Activated gamma-delta T cell (primary cell): ENCODE data around the gene RPA1.

ENCODE experiments used
- DNase-seq: peaks from one replicate; lab custom pipeline; 2025; lab: John Stamatoyannopoulos, UW

RPA1 gene

GRCh38 chr17:1908699-1909309, 79.0 kb downstream of the RPA1 start:
- no peak for DNase-seq

- DNase-seq: no peak
These were observed 80.2 kb downstream of the RPA1 start for GRCh38 chr17:1909985-1910384.

GRCh38 chr17:1912146-1912545, 82.3 kb downstream of the RPA1 start:
- no peak for DNase-seq

GRCh38 chr17:1913702-1914101, 83.9 kb downstream of the RPA1 start:
- DNase-seq: no peak

- DNase-seq: no peak
These were observed 84.9 kb downstream of the RPA1 start for GRCh38 chr17:1914661-1915083.

- DNase-seq: no peak
These were observed 86.1 kb downstream of the RPA1 start for GRCh38 chr17:1915889-1916288.

- no peak for DNase-seq
These were observed 86.5 kb downstream of the RPA1 start for GRCh38 chr17:1916316-1916715.

- no peak for DNase-seq
These were observed 87.3 kb downstream of the RPA1 start for GRCh38 chr17:1916963-1917715.

- DNase-seq: no peak
These were observed 88.7 kb downstream of the RPA1 start for GRCh38 chr17:1918346-1919162.

GRCh38 chr17:1919201-1919600, 89.4 kb downstream of the RPA1 start:
- no peak for DNase-seq

- no peak for DNase-seq
These were observed 91.1 kb downstream of the RPA1 start for GRCh38 chr17:1920948-1921351.

- no peak for DNase-seq
These were observed 99.2 kb downstream of the RPA1 start for GRCh38 chr17:1928976-1929375.

- no peak for DNase-seq
These were observed 100.5 kb downstream of the RPA1 start for GRCh38 chr17:1930337-1930645.

GRCh38 chr17:1931844-1932579, 102.2 kb downstream of the RPA1 start:
- DNase-seq: no peak

GRCh38 chr17:1933875-1934715, 104.3 kb downstream of the RPA1 start:
- no peak for DNase-seq

GRCh38 chr17:1934901-1935300, 105.1 kb downstream of the RPA1 start:
- DNase-seq: no peak

GRCh38 chr17:1936766-1937165, 107.0 kb downstream of the RPA1 start:
- no peak for DNase-seq

GRCh38 chr17:1937461-1937860, 107.7 kb downstream of the RPA1 start:
- no peak for DNase-seq

- DNase-seq: no peak
These were observed 110.4 kb downstream of the RPA1 start for GRCh38 chr17:1939981-1940809.

GRCh38 chr17:1940810-1941185, 111.0 kb downstream of the RPA1 start:
- no peak for DNase-seq
